Brain microvascular endothelial cell (primary cell): ENCODE data around the gene SAMD1.

Source experiments
- DNase-seq: peaks from one replicate; pipeline ENCODE4 v3.0.0-alpha.2; 2020
- H3K27ac ChIP-seq: fragments of 250-450 bp; sonication (Bioruptor Pico); 2 replicates; pipeline ENCODE4 v1.5.1; 2020; ENCODE audit warnings: mild to moderate bottlenecking, moderate library complexity
- H3K27me3 ChIP-seq: fragments of 250-450 bp; sonication (Bioruptor Pico); replicated peaks from 2 replicates; pipeline ENCODE4 v1.5.1; 2020; ENCODE audit warnings: mild to moderate bottlenecking
- H3K36me3 ChIP-seq: fragments of 250-450 bp; sonication (Bioruptor Pico); replicated peaks from 2 replicates; pipeline ENCODE4 v1.5.1; 2020; ENCODE audit warnings: mild to moderate bottlenecking
- H3K4me3 ChIP-seq: 2 replicates; pipeline ENCODE4 v1.5.1; 2011; ENCODE audit warnings: low read depth, mild to moderate bottlenecking, control low read depth, low read length, moderate library complexity
- in situ Hi-C: cut with HindIII; loops from 2 replicates; pipeline ENCODE4 v1.10.0; 2017; ENCODE audit warnings: low sequenced_read_pairs, low pct_ligation_motif_present
- TF ChIP-seq, protein P1 (sequence below): IDR thresholded peaks from 2 replicates; pipeline ENCODE4 v1.5.1; 2011; ENCODE audit warnings: low read depth, mild to moderate bottlenecking, moderate library complexity, low read length, control low read depth, inconsistent platforms; ENCODE audit errors: missing control alignments

Gene SAMD1

DNA sequence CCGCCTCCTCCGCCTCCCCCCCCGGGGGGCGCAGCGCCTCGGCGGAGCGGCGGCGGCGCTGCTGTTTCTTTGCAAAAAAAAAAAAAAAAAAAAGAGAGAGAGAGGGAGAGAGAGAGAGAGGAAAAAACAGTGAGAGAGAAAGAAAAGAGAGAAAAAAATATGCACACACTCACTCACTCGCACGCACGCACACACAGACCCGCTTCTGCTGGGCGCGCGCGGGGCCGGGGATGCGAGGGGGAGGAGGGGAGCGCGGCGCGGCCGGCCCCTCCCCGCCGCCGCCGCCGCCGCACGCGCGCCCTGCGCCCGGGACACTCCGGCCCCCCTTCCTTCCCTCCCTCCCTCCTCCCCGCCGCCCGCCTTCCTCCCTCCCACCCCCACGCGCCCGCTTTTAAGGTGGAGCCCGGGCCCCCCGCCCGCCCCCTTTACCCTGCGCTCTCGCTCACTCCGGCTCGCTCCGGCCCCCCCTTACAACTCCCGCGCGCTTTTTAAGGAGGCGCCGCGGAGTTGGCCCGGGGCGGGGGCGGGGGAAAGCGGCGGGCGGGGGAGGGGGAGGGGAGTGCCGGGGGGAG, at the start of gene SAMD1:
Gene SAMD1, minus strand, starts transcription at position 243 of the 572 bp plus-strand sequence.
- peaks cover 8% of the 10 kb centered on the region for H3K36me3 ChIP-seq
- in situ Hi-C loops, result no loop called here
- peak; percentile 67 for DNase-seq
- H3K27ac ChIP-seq, result peak within 1 kb of the TSS; percentile 59
- no peaks in the 10 kb centered on the region for H3K27me3 ChIP-seq
- H3K4me3 ChIP-seq, result peak within 1 kb of the TSS; percentile 69
- TF ChIP-seq, protein P1, sequence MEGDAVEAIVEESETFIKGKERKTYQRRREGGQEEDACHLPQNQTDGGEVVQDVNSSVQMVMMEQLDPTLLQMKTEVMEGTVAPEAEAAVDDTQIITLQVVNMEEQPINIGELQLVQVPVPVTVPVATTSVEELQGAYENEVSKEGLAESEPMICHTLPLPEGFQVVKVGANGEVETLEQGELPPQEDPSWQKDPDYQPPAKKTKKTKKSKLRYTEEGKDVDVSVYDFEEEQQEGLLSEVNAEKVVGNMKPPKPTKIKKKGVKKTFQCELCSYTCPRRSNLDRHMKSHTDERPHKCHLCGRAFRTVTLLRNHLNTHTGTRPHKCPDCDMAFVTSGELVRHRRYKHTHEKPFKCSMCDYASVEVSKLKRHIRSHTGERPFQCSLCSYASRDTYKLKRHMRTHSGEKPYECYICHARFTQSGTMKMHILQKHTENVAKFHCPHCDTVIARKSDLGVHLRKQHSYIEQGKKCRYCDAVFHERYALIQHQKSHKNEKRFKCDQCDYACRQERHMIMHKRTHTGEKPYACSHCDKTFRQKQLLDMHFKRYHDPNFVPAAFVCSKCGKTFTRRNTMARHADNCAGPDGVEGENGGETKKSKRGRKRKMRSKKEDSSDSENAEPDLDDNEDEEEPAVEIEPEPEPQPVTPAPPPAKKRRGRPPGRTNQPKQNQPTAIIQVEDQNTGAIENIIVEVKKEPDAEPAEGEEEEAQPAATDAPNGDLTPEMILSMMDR, result no peak

DNA sequence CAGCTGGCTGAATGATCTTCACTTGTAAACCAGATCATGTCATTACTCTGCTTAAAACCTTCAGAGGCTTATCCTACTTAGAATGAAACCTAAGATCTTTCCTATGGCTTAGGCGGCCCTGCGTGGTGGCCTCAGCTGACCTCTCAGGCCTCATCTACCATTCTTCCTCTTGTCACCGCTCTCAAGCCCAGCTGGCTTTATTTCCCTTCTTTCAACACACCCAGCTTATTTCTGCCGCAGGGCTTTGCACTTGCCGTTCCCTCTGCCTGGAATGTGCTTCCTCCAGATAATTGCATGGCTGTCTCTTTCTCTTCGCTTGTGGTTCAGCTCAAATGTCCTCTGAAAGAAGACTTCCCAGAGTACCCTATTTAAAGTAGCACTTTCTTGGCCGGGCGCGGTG, 49.4 kb upstream of the SAMD1 start:
- H3K4me3 ChIP-seq, result no peak overlapping the region
- H3K27ac ChIP-seq, result no peak overlapping the region
- no peaks in the 10 kb centered on the region for H3K27me3 ChIP-seq
- no peaks in the 10 kb centered on the region for H3K36me3 ChIP-seq
- TF ChIP-seq, protein P1, result no peak
- DNase-seq, result no peak
- in situ Hi-C loops, result no loop called here

DNA sequence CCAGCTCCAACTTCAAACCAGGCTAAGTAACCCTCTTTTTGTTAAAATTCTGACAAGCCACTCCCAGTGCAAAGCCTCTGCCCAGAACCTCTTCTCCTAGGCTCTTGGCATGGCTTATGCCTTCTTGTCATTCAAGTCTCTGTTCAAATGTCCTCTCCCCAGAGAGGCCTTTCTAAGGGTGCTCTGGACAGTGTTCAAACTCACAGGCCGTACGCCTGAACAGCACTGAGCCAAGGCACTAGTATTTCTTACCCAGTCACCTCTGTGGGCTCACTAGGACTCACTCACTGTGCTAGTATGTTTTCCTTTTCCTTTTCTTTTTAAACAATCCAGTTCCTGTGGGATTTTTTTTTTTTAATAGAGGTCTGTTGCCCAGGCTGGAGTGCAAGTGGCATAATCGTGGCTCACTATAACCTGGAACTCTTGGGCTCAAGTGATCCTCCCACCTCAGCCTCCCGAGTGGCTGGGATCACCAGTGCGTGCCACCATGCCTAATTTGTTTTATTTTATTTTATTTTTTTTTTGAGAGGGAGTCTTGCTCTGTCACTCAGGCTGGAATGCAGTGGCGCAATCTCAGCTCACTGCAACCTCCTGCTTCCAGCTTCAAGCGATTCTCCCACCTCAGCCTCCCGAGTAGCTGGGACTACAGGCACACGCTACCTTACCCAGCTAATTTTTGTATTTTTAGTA, 48.2 kb upstream of the SAMD1 start:
- Histone ChIP-seq H3K27me3 (no peaks in the 10 kb centered on the region), H3K36me3 (no peaks in the 10 kb centered on the region), H3K4me3 (no peak overlapping the region), H3K27ac (peak overlapping the region; percentile 71)
- peak; percentile 46 for DNase-seq
- in situ Hi-C loops, result no loop called here
- TF ChIP-seq, protein P1, result no peak

- in situ Hi-C loops, result no loop called here
- H3K27me3 ChIP-seq, result no peaks in the 10 kb centered on the region
Measured at GRCh38 chr19:14136509-14137281, 46.1 kb upstream of the SAMD1 start, which contains the start of gene ASF1B. Gene ASF1B (minus strand): TSS chr19:14136589. CDS start chr19:14136456, 133 bp downstream.

GRCh38 chr19:14135985-14136508, 45.5 kb upstream of the SAMD1 start:
- no peak for DNase-seq
- TF ChIP-seq, protein P1, result no peak
- Histone ChIP-seq H3K36me3 (no peaks in the 10 kb centered on the region), H3K4me3 (peak overlapping the region; percentile 79), H3K27ac (no peak overlapping the region), H3K27me3 (no peaks in the 10 kb centered on the region)
- in situ Hi-C loops, result no loop called here

More at GRCh38 chr19:14136509-14137281, 46.1 kb upstream of the SAMD1 start, which contains the start of gene ASF1B:
- TF ChIP-seq, protein P1, result peak; percentile 57
- H3K27ac ChIP-seq, result peak within 1 kb of the TSS; percentile 71
- no peaks in the 10 kb centered on the region for H3K36me3 ChIP-seq
- H3K4me3 ChIP-seq, result peak within 1 kb of the TSS; percentile 79
- DNase-seq, result peak; percentile 100
